Activated naive CD4-positive, alpha-beta T cell (primary cell): Measurements from ENCODE around the gene EVPL.
"Not testable (repeated sequence)": the region's sequence is repeated elsewhere in the genome, so short reads cannot be mapped to it uniquely, and the experiment has no call there.

Experiments used
- DNase-seq, 4 experiments: peaks; one replicate each; lab custom pipeline; 2025; lab: John Stamatoyannopoulos, UW

Gene EVPL

GRCh38 chr17:76048025-76048605 lies 21.0 kb upstream of the EVPL start:
- DNase-seq, result no peak

GRCh38 chr17:76046064-76046463 lies 19.0 kb upstream of the EVPL start:
- DNase-seq, result no peak

- not testable (repeated sequence) for DNase-seq
Measured at GRCh38 chr17:76044475-76045007, 17.4 kb upstream of the EVPL start.

GRCh38 chr17:76042868-76043267 lies 15.8 kb upstream of the EVPL start:
- DNase-seq, result not testable (repeated sequence)

GRCh38 chr17:76040376-76040775 lies 13.3 kb upstream of the EVPL start:
- DNase-seq, result no peak

- no peak for DNase-seq
Measured at GRCh38 chr17:76039121-76039520, 12.0 kb upstream of the EVPL start.

GRCh38 chr17:76038050-76038449 lies 10.9 kb upstream of the EVPL start:
- DNase-seq, result no peak

GRCh38 chr17:76036497-76037261 lies 9.6 kb upstream of the EVPL start:
- DNase-seq, result no peak

GRCh38 chr17:76034428-76035350 lies 7.6 kb upstream of the EVPL start:
- no peak for DNase-seq

- no peak for DNase-seq
Measured at GRCh38 chr17:76033139-76033538, 6.0 kb upstream of the EVPL start.

- DNase-seq, result no peak
Measured at GRCh38 chr17:76032780-76033108, 5.6 kb upstream of the EVPL start.

GRCh38 chr17:76032073-76032779 lies 5.1 kb upstream of the EVPL start:
- DNase-seq, result no peak

GRCh38 chr17:76026714-76027158 lies 370 bp downstream of the EVPL start:
- no peak for DNase-seq

- DNase-seq, result no peak
Measured at GRCh38 chr17:76025294-76025693, 1.8 kb downstream of the EVPL start.

- no peak for DNase-seq
Measured at GRCh38 chr17:76024353-76024752, 2.8 kb downstream of the EVPL start.

GRCh38 chr17:76023900-76024237 lies 3.2 kb downstream of the EVPL start:
- DNase-seq, result no peak

GRCh38 chr17:76022973-76023899 lies 3.9 kb downstream of the EVPL start:
- DNase-seq, result no peak

GRCh38 chr17:76022285-76022684 lies 4.8 kb downstream of the EVPL start:
- no peak for DNase-seq

- DNase-seq, result no peak
Measured at GRCh38 chr17:76019833-76020467, 7.2 kb downstream of the EVPL start.

- no peak for DNase-seq
Measured at GRCh38 chr17:76018801-76019200, 8.3 kb downstream of the EVPL start.

GRCh38 chr17:76018340-76018680 lies 8.8 kb downstream of the EVPL start:
- no peak for DNase-seq
